HEK293T (cell line): ENCODE data around the gene CAMKV.

Experiments
- CTCF ChIA-PET: fragments of 350-600 bp; formaldehyde crosslinking; extraction: SDS; loops from one replicate; lab custom pipeline; 2021; ENCODE audit warnings: antibody characterized with exemption, inconsistent platforms; lab: Yijun Ruan, JAX
- POLR2A ChIA-PET: fragments of 350-600 bp; formaldehyde crosslinking; extraction: SDS; loops from one replicate; lab custom pipeline; 2020; ENCODE audit warnings: antibody characterized with exemption, inconsistent platforms; lab: Yijun Ruan, JAX
- DNase-seq: peaks from one replicate; pipeline ENCODE4 v3.0.0; 2012; ENCODE audit warnings: mixed read lengths; ENCODE audit errors: extremely low spot score
- ARNT ChIP-seq: fragments of 450-650 bp; IDR thresholded peaks from 2 replicates; pipeline ENCODE4 v1.6.1; 2017; ENCODE audit warnings: mild to moderate bottlenecking
- BHLHE40 ChIP-seq: fragments of 450-650 bp; IDR thresholded peaks from 2 replicates; pipeline ENCODE4 v1.6.1; 2016; ENCODE audit warnings: mild to moderate bottlenecking, moderate library complexity, borderline replicate concordance
- CTBP1 ChIP-seq: fragments of 450-650 bp; IDR thresholded peaks from 2 replicates; pipeline ENCODE4 v1.6.1; 2016; ENCODE audit warnings: borderline replicate concordance
- ELF4 ChIP-seq: fragments of 450-650 bp; IDR thresholded peaks from 2 replicates; pipeline ENCODE4 v1.6.1; 2017; ENCODE audit warnings: antibody characterized with exemption
- FOXA1 ChIP-seq: fragments of 450-650 bp; IDR thresholded peaks from 2 replicates; pipeline ENCODE4 v1.6.1; 2016; ENCODE audit warnings: mild to moderate bottlenecking
- FOXK2 ChIP-seq: fragments of 450-650 bp; IDR thresholded peaks from 2 replicates; pipeline ENCODE4 v1.6.1; 2016; ENCODE audit warnings: mild to moderate bottlenecking
- FOXM1 ChIP-seq: fragments of 450-650 bp; IDR thresholded peaks from 2 replicates; pipeline ENCODE4 v1.6.1; 2017; ENCODE audit warnings: mild to moderate bottlenecking, borderline replicate concordance
- HDGF ChIP-seq: fragments of 450-650 bp; IDR thresholded peaks from 2 replicates; pipeline ENCODE4 v1.6.1; 2017; ENCODE audit warnings: antibody characterized with exemption, borderline replicate concordance
- L3MBTL2 ChIP-seq: fragments of 450-650 bp; conservative IDR thresholded peaks from 2 replicates; pipeline ENCODE4 v1.6.1; 2016; ENCODE audit warnings: mild to moderate bottlenecking
- LEF1 ChIP-seq: fragments of 450-650 bp; IDR thresholded peaks from 2 replicates; pipeline ENCODE4 v1.6.1; 2017; ENCODE audit warnings: mild to moderate bottlenecking, borderline replicate concordance
- NFRKB ChIP-seq: fragments of 450-650 bp; IDR thresholded peaks from 2 replicates; pipeline ENCODE4 v1.6.1; 2016; ENCODE audit warnings: mild to moderate bottlenecking, moderate library complexity
- PKNOX1 ChIP-seq: fragments of 450-650 bp; IDR thresholded peaks from 2 replicates; pipeline ENCODE4 v1.6.1; 2016
- SP1 ChIP-seq: fragments of 450-650 bp; IDR thresholded peaks from 2 replicates; pipeline ENCODE4 v1.6.1; 2017
- SUZ12 ChIP-seq: fragments of 450-650 bp; IDR thresholded peaks from 2 replicates; pipeline ENCODE4 v1.6.1; 2016; ENCODE audit warnings: mild to moderate bottlenecking
- TARDBP ChIP-seq: fragments of 450-650 bp; IDR thresholded peaks from 2 replicates; pipeline ENCODE4 v1.6.1; 2016
- ZNF384 ChIP-seq: fragments of 450-650 bp; IDR thresholded peaks from 2 replicates; pipeline ENCODE4 v1.6.1; 2016

Gene CAMKV

GRCh38 chr3:49896345-49896744 is 26.6 kb upstream of the CAMKV start:
- no peak for DNase-seq
- CTCF ChIA-PET, result interaction anchor here (0.9 kb wide), 1 partner anchor 57 kb away, joined by 3 read pairs; no protein-coding TSS in a partner anchor
- TF ChIP-seq TARDBP (no peak), PKNOX1 (no peak), HDGF (no peak), ARNT (no peak), CTBP1 (no peak), SUZ12 (no peak), L3MBTL2 (no peak), ZNF384 (no peak), FOXA1 (no peak), ELF4 (no peak), FOXK2 (no peak), LEF1 (no peak), SP1 (no peak), NFRKB (no peak), FOXM1 (no peak)
- POLR2A ChIA-PET, result interaction anchor here (1.0 kb wide), 1 partner anchor 33 kb away, joined by 3 read pairs; the partner anchor contains the start of gene MON1A

DNA sequence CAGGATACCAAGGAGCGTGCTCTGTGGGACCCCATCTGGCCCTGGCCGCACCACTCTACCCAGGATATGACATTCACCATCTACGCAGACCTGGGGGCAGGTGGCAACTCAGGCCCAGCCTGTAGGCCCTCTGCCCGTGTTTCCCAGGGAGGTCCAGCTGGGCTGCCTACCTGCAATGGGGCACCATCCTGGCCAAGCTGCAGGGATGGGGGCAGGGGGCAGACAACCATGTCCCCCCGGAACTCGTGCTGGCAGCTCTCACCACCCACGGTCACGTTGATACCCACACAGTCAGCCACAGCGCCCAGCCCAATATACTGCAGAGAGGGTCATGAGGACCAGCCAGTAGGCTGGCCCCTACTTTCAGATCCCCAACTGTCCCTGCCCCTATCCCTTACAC is 26.1 kb upstream of the CAMKV start:
- ChIA-PET POLR2A (interaction anchor here (1.0 kb wide), 1 partner anchor 34 kb away, joined by 3 read pairs; the partner anchor contains the start of gene MON1A), CTCF (interaction anchor here (0.6 kb wide), 1 partner anchor 156 kb away, joined by 3 read pairs; no protein-coding TSS in a partner anchor)
- TF ChIP-seq FOXA1 (no peak), ARNT (no peak), PKNOX1 (no peak), FOXM1 (no peak), HDGF (no peak), SUZ12 (no peak), NFRKB (no peak), CTBP1 (no peak), SP1 (no peak), ELF4 (no peak), LEF1 (no peak), BHLHE40 (no peak), ZNF384 (no peak), TARDBP (no peak), L3MBTL2 (no peak), FOXK2 (no peak)
- DNase-seq, result no peak

DNA sequence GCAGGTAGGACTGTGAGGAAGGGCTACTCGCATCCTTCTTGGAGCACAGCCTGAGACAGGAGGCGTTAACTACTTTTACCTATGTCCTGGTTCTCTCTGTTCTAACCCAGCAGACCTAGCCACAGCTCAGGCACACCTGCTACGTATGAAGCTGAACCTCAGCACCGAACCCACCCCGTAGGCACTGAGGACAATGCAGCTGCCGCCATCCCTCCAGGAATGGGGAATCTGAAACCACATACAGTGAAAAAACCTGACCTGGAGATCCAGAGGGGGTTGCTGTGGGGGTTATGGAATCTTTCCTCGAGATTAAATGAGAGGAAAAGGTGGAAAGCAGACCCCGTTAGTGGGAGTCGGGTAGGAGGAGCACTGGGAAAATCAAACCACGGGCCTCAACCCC is 19.6 kb upstream of the CAMKV start:
- no peak for DNase-seq
- CTCF ChIA-PET, result no interaction called here
- no peak for TF ChIP-seq ARNT
- no peak for TF ChIP-seq LEF1
- TF ChIP-seq NFRKB, result no peak
- no peak for TF ChIP-seq FOXA1
- POLR2A ChIA-PET, result no interaction called here

- DNase-seq, result no peak
These were observed 17.2 kb upstream of the CAMKV start for GRCh38 chr3:49886922-49887265.

GRCh38 chr3:49883998-49884397 is 14.3 kb upstream of the CAMKV start:
- ChIA-PET POLR2A (no interaction called here), CTCF (no interaction called here)
- DNase-seq, result no peak
- TF ChIP-seq HDGF (no peak), L3MBTL2 (no peak), LEF1 (no peak), FOXA1 (no peak), PKNOX1 (no peak), BHLHE40 (no peak), FOXK2 (no peak), ELF4 (no peak), SUZ12 (no peak), ZNF384 (no peak), ARNT (no peak), CTBP1 (no peak), NFRKB (no peak), SP1 (no peak), FOXM1 (no peak), TARDBP (no peak)

More at GRCh38 chr3:49886922-49887265, 17.2 kb upstream of the CAMKV start:
- ChIA-PET POLR2A (no interaction called here), CTCF (no interaction called here)
- TF ChIP-seq HDGF (no peak), BHLHE40 (no peak), FOXK2 (no peak), TARDBP (no peak), LEF1 (no peak), FOXA1 (no peak), L3MBTL2 (no peak), SUZ12 (no peak), CTBP1 (no peak), ELF4 (no peak), NFRKB (no peak), ARNT (no peak), PKNOX1 (no peak), SP1 (no peak), FOXM1 (no peak), ZNF384 (no peak)
